K562 (cell line): Measurements from ENCODE around the gene HNRNPF. TPM values are rescaled to one million over a fixed set of nuclear protein-coding genes. Genes with fewer than 3 reads are reported as not detected.
A peak's percentile ranks its signal among the peaks of the same experiment; 100 is the strongest.

Source experiments
- CBFA2T2 ChIP-seq: fragments of 450-650 bp; conservative IDR thresholded peaks from 2 replicates; pipeline ENCODE4 v1.6.1; 2017; ENCODE audit warnings: mild to moderate bottlenecking
- CCNT2 ChIP-seq: IDR thresholded peaks from 2 replicates; pipeline ENCODE4 v1.6.1; 2011; ENCODE audit warnings: borderline replicate concordance, low read depth, mild to moderate bottlenecking, moderate library complexity, mixed read lengths, low read length; ENCODE audit not compliant: insufficient read length; ENCODE audit errors: extremely low read depth
- DPF2 ChIP-seq: fragments of 450-650 bp; IDR thresholded peaks from 2 replicates; pipeline ENCODE4 v1.6.1; 2016
- ELF2 ChIP-seq: fragments of 250-450 bp; sonication (Bioruptor Pico); IDR thresholded peaks from 2 replicates; pipeline ENCODE4 v1.5.0; 2021; ENCODE audit warnings: mild to moderate bottlenecking
- KDM2B ChIP-seq: fragments of 250-450 bp; sonication (Bioruptor Pico); IDR thresholded peaks from 2 replicates; pipeline ENCODE4 v1.8.0; 2021; ENCODE audit warnings: mild to moderate bottlenecking, moderate library complexity
- KLF13 ChIP-seq: fragments of 450-650 bp; IDR thresholded peaks from 2 replicates; pipeline ENCODE4 v1.6.1; 2016; ENCODE audit warnings: missing genetic modification characterization, low read depth, mild to moderate bottlenecking, missing compliant biosample characterization, moderate library complexity, borderline replicate concordance
- NCOA1 ChIP-seq: fragments of 450-650 bp; IDR thresholded peaks from 2 replicates; pipeline ENCODE4 v1.6.1; 2016; ENCODE audit warnings: low read depth
- POLR2A ChIP-seq: fragments of 450-650 bp; conservative IDR thresholded peaks from 2 replicates; pipeline ENCODE4 v1.6.1; 2016
- RBFOX2 ChIP-seq: fragments of 200-400 bp; formaldehyde crosslinking; IDR thresholded peaks from 2 replicates; pipeline ENCODE4 v1.6.1; 2017; ENCODE audit warnings: low read depth, mild to moderate bottlenecking, low read length, moderate library complexity
- SOX6 ChIP-seq: fragments of 450-650 bp; IDR thresholded peaks from 2 replicates; pipeline ENCODE4 v1.6.1; 2014; ENCODE audit warnings: mild to moderate bottlenecking
- SP1 ChIP-seq: sonication (generic); formaldehyde crosslinking; IDR thresholded peaks from 2 replicates; pipeline ENCODE4 v1.8.1; 2022; ENCODE audit warnings: mild to moderate bottlenecking, missing genetic modification reagents
- SPI1 ChIP-seq: IDR thresholded peaks from 2 replicates; pipeline ENCODE4 v1.6.1; 2011; ENCODE audit warnings: low read depth, low read length, control low read depth, borderline replicate concordance
- ZBTB17 ChIP-seq: fragments of 450-650 bp; formaldehyde crosslinking; IDR thresholded peaks from 2 replicates; pipeline ENCODE4 v1.4.0; 2020; ENCODE audit warnings: mild to moderate bottlenecking
- ZNF311 ChIP-seq: fragments of 250-450 bp; sonication (Bioruptor Pico); IDR thresholded peaks from 2 replicates; pipeline ENCODE4 v1.4.0; 2020; ENCODE audit warnings: mild to moderate bottlenecking, moderate library complexity
- polyA plus RNA-seq, 8 experiments: library from polyadenylated mRNA; depleted of rRNA in 4 of 8; stranded (reverse) in 5 of 8; unstranded in 3 of 8; fragments of >200 nt; fragmentation: Nextera tagmentation in 2 of 8; fragmentation: Illumina TruSeq in 1 of 8; extraction: Ambion mirVana in 2 of 8; extraction: Trizol in 1 of 8; gene quantifications; 2 replicates each; pipeline versions ENCODE4 v1.2.1 to v1.2.3, GENCODE V29; 2011 to 2014; ENCODE audit warnings: inconsistent platforms in 1 of 8, missing spikeins in 1 of 8
- total RNA-seq, 7 experiments: library from RNA; depleted of rRNA in 6 of 7; stranded (reverse); fragments of >200 nt in 6 of 7; fragmentation: Illumina TruSeq in 2 of 7; extraction: Trizol in 2 of 7; gene quantifications; 2 replicates each; pipeline versions ENCODE4 v1.2.1 to v1.2.3, GENCODE V29; 2011 to 2021; ENCODE audit warnings: low replicate concordance in 1 of 7
- TF ChIP-seq, protein P1 (sequence below), 2 experiments: fragments of 200-800 bp in 1 of 2; sonication (Bioruptor generic) in 1 of 2; sonication (generic) in 1 of 2; formaldehyde crosslinking in 1 of 2; IDR thresholded peaks in 1 of 2; conservative IDR thresholded peaks in 1 of 2; 2 replicates each; pipeline versions ENCODE4 v1.5.0 to v1.6.1; 2016 to 2020; ENCODE audit warnings: missing compliant biosample characterization in 1 of 2, missing genetic modification characterization in 1 of 2, missing genetic modification reagents in 1 of 2
- TF ChIP-seq, protein P2 (sequence below): sonication (generic); formaldehyde crosslinking; IDR thresholded peaks from 2 replicates; pipeline ENCODE4 v1.8.0; 2023; ENCODE audit warnings: missing genetic modification reagents, mild to moderate bottlenecking, borderline replicate concordance
- TF ChIP-seq, protein P3 (sequence below): sonication (generic); formaldehyde crosslinking; IDR thresholded peaks from 2 replicates; pipeline ENCODE4 v1.5.0; 2020; ENCODE audit warnings: missing genetic modification reagents
- TF ChIP-seq, protein P4 (sequence below): sonication (generic); formaldehyde crosslinking; IDR thresholded peaks from 2 replicates; pipeline ENCODE4 v1.8.0; 2022; ENCODE audit warnings: mild to moderate bottlenecking, low read depth, missing genetic modification reagents

The HNRNPF gene
- total and polyA plus RNA-seq, 9 of the 15 experiments (the other 6 are each of a cell fraction or from before 2014, with no cell fraction given): 192 to 489 (median 416) TPM

DNA sequence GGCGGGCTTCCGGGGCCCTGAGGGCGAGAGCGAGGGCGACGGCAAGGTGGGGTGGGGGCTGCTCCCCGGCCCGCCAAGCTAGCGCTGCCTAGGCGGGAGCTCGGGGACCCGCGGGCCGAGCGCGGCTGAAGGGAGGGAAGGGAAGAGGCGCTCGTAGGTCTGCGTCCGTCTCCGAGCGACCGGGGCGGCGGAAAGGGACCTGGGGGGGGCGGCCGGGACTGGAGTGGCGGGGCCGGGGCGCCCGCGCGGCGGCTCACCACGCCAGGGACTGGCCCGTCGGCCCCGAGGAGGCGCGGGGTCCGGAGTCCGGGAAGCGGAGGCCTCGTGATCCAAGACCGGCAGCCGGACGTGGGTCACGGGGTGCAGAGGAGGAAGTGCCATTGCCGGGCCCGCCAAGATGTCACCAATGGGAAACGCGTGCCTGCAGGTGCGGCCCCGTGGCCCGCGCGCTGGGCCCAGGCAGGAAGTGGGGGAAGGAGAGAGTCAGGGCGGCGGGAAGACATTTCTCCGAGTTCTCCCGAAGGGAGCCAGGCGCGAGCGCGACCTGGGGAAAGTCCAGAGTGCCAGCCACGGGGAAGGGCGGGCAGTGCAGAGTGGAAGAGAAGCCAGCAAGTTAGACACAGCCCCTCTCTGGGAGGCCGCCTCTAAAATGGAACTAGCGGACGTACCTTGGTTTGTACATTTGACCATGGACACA lies 11.9 kb downstream of the HNRNPF start (continued):
- TF ChIP-seq DPF2 (no peak; the same call in 1 of the 2 replicates), POLR2A (peak; percentile 91), CCNT2 (peak; percentile 96), ELF2 (CRISPR knock-in tag) (peak; percentile 92), SPI1 (peak; percentile 96), ZBTB17 (peak; percentile 87), SP1 (CRISPR knock-in tag) (no peak), KLF13 (tag) (peak; percentile 12; the same call in 1 of the 2 replicates), RBFOX2 (peak; percentile 89), SOX6 (peak; percentile 73), CBFA2T2 (peak; percentile 63), ZNF311 (CRISPR knock-in tag) (no peak), KDM2B (0 out of 2 replicates have a peak, but pooled peaks have one; percentile 40), NCOA1 (peak; percentile 66; the same call in 1 of the 2 replicates)
- TF ChIP-seq, protein P1, sequence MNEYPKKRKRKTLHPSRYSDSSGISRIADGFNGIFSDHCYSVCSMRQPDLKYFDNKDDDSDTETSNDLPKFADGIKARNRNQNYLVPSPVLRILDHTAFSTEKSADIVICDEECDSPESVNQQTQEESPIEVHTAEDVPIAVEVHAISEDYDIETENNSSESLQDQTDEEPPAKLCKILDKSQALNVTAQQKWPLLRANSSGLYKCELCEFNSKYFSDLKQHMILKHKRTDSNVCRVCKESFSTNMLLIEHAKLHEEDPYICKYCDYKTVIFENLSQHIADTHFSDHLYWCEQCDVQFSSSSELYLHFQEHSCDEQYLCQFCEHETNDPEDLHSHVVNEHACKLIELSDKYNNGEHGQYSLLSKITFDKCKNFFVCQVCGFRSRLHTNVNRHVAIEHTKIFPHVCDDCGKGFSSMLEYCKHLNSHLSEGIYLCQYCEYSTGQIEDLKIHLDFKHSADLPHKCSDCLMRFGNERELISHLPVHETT (CRISPR knock-in tag; conservative IDR thresholded peaks at IDR 0.05 in 1 of 2, IDR thresholded peaks at IDR 0.05 in 1 of 2): peak in 1 of 2 experiments; percentile 99; a peak in 2 of 4 replicates
- TF ChIP-seq, protein P2, sequence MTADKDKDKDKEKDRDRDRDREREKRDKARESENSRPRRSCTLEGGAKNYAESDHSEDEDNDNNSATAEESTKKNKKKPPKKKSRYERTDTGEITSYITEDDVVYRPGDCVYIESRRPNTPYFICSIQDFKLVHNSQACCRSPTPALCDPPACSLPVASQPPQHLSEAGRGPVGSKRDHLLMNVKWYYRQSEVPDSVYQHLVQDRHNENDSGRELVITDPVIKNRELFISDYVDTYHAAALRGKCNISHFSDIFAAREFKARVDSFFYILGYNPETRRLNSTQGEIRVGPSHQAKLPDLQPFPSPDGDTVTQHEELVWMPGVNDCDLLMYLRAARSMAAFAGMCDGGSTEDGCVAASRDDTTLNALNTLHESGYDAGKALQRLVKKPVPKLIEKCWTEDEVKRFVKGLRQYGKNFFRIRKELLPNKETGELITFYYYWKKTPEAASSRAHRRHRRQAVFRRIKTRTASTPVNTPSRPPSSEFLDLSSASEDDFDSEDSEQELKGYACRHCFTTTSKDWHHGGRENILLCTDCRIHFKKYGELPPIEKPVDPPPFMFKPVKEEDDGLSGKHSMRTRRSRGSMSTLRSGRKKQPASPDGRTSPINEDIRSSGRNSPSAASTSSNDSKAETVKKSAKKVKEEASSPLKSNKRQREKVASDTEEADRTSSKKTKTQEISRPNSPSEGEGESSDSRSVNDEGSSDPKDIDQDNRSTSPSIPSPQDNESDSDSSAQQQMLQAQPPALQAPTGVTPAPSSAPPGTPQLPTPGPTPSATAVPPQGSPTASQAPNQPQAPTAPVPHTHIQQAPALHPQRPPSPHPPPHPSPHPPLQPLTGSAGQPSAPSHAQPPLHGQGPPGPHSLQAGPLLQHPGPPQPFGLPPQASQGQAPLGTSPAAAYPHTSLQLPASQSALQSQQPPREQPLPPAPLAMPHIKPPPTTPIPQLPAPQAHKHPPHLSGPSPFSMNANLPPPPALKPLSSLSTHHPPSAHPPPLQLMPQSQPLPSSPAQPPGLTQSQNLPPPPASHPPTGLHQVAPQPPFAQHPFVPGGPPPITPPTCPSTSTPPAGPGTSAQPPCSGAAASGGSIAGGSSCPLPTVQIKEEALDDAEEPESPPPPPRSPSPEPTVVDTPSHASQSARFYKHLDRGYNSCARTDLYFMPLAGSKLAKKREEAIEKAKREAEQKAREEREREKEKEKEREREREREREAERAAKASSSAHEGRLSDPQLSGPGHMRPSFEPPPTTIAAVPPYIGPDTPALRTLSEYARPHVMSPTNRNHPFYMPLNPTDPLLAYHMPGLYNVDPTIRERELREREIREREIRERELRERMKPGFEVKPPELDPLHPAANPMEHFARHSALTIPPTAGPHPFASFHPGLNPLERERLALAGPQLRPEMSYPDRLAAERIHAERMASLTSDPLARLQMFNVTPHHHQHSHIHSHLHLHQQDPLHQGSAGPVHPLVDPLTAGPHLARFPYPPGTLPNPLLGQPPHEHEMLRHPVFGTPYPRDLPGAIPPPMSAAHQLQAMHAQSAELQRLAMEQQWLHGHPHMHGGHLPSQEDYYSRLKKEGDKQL: peak; percentile 83; the same call in 1 of the 2 replicates
- TF ChIP-seq, protein P3, sequence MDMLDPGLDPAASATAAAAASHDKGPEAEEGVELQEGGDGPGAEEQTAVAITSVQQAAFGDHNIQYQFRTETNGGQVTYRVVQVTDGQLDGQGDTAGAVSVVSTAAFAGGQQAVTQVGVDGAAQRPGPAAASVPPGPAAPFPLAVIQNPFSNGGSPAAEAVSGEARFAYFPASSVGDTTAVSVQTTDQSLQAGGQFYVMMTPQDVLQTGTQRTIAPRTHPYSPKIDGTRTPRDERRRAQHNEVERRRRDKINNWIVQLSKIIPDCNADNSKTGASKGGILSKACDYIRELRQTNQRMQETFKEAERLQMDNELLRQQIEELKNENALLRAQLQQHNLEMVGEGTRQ (CRISPR knock-in tag): peak; percentile 94
- TF ChIP-seq, protein P4, sequence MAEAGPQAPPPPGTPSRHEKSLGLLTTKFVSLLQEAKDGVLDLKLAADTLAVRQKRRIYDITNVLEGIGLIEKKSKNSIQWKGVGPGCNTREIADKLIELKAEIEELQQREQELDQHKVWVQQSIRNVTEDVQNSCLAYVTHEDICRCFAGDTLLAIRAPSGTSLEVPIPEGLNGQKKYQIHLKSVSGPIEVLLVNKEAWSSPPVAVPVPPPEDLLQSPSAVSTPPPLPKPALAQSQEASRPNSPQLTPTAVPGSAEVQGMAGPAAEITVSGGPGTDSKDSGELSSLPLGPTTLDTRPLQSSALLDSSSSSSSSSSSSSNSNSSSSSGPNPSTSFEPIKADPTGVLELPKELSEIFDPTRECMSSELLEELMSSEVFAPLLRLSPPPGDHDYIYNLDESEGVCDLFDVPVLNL (CRISPR knock-in tag): peak; percentile 91
